NCI-H526 (cell line): ENCODE measurements around the gene ATXN7L1.

Experiments used
- DNase-seq, 2 experiments: peaks; one replicate each; lab custom pipeline; 2025; lab: John Stamatoyannopoulos, UW

Gene ATXN7L1

DNA sequence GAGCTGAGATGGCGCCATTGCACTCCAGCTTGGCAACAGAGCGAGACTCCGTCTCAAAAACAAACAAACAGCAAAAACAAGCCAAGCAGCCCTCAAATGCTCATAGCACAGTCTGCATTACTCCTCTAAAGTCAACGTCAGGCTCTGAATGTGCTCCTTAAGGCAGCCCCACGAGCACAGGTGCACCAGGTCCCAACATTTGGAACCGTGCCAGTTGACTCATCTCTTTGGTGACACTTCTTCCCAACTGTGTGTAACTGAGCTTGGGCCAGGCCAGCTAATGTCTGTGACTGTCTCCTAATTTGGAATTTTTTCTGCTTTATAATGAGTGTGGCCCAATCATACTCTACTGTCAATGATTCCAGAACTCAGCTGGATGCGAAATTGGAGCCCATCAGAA, 228.8 kb downstream of the ATXN7L1 start:
- no peak for DNase-seq

DNA sequence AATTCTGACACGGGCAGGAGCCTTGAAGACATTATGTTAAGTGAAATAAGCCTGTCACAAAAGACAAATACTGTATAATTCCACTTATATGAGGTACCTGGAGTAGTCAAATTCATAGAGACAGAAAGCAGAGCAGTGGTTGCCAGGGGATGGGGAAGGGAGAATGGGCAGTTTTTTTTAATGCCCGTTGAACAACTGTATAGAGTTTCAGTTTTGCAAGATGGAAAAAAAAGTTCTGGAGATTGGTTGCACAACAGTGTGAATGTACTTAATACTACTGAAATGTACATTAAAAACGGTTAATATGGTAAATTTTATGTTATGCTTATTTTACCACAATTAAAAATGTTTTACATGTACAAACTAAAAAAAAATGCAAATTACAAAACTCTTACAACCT, 231.5 kb downstream of the ATXN7L1 start:
- DNase-seq: peak; percentile 53 to 54

DNA sequence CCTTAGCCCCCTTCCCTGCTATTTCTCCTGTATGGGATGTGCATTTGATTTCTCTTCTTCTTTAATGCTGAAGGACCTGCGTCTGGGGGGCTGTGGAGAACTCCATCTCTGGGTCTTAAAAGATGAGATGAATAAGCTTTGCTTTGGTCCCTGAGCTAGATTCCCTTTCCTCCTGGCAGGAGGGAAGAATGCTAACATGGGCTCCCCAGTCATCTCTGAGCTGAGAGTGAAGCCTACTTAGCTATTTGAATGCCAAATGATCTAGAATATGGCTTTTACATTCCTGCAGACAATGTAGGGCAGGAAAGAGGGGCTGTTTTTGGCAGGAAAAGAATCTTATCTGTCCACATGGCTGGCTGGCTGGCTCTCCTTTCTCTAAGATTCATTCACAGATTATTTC, 232.5 kb downstream of the ATXN7L1 start:
- peak; percentile 63 to 73 for DNase-seq

DNA sequence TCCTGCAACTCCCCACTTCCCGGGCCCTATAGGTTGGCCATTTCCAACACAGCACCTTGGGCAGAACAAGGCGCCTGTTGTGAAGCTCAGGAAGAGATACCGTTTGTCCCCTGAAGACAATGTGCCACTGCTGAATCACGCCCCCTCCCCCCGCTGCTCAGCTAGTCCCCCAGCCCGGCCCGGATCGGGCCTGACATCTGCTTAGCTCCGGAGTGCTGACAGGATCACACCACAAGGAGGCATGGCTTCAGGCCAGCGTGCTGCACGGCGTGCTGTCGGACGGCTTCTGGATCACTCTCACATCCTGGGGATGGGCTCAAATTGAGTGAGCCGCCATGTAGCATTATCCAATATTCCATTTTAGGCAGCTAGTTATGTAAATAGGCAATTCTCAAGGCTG, 233.0 kb downstream of the ATXN7L1 start:
- DNase-seq: peak; percentile 78 to 89

DNA sequence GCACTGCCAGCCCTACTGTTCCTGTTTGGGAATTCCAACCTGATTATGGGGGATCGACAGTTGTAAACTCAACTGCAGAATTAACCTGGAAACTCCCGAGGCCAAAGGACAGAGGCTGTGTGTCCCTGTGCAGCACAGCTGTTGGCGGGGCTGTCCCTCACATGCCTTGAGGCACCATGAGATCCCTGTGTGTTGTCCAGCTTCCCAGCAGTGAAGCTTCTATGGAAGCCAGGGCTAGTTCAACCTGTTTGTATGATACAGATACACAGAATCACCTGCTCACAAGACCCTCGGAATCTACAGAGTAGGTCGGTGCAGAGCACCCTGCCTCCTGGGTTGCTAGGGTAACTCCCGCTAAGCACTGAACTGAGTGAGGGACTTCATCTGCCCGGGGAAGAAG, 234.1 kb downstream of the ATXN7L1 start:
- DNase-seq: peak; percentile 31 to 58

DNA sequence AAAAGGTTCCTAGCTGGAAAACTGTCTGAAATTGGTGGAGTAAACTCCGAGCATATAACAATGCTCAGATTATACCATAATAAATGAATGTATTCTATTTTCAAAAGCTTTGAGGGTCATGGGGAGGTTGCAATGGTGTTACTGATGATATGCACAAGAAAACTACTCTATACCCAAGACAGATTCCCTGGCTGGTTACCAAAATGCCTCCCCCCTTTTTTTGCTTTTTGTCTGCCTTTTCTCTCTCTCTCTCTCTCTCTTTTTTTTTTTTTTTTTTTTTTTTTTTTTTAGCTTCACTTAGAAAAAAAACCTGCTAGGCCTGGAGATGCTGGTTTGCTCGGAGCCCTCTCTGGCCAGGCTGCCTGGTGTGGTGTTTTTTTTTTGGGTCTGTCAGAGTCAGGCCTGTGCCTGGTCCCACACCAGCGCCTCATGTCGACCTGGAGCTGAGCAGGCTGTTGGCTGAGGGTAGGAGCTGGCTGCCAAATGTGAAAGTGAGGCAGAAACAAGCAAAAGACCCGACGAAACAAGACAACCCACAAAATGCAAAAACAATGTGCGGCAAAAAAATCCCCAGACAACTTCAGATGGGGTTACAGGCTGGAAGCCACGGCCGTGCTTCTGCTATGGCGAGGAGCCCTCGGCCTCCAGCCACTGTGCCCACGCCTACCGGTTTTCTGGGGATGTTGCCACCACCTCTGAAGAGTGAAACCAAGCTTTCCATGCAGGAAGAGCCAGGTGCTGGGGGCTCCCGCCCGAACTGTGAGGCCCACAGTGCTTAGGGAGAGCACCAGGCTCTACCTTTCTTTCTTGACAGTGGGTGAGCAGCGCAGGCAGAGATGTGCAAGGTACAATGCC, 235.2 kb downstream of the ATXN7L1 start:
- no peak for DNase-seq

DNA sequence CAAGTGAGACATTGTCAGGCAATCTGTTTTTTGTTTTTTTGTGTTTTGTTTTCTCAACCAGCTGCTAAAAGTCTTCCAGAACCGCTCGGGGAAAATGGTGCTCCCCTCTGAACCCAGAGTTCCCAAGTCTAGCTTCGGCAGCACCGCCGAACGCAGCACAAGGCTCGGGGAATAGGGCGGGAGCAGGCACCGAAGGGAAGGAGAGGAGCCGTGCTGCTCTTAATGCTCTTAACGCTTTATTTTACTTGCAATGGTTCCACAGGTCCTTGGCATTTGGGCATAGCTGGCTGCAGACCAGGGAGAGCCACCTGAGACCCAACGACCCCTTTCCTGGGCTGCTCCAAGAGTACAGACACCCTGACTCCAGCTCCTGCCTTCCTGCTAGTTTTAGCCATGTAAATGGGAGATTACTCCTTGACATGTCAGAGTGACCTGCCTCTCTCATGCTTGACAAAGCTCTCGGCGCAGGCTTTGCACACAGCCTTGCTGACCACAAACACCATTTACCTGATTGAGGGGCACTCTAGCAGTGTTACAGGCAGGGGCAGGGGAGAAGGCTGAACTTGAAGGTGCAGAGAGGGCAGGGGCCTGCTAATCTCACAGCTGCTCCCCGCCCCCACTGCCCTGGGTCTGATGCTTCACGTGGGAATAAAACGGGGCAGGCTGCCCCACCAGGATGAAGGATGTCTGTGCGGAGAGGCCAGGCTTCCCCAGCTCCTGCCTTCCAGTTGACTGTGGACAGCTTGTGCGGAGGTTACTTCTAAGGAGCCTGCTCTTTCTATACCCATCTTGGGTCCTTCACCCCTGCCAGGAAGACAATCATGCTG, 236.5 kb downstream of the ATXN7L1 start:
- peak; percentile 66 to 85 for DNase-seq

DNA sequence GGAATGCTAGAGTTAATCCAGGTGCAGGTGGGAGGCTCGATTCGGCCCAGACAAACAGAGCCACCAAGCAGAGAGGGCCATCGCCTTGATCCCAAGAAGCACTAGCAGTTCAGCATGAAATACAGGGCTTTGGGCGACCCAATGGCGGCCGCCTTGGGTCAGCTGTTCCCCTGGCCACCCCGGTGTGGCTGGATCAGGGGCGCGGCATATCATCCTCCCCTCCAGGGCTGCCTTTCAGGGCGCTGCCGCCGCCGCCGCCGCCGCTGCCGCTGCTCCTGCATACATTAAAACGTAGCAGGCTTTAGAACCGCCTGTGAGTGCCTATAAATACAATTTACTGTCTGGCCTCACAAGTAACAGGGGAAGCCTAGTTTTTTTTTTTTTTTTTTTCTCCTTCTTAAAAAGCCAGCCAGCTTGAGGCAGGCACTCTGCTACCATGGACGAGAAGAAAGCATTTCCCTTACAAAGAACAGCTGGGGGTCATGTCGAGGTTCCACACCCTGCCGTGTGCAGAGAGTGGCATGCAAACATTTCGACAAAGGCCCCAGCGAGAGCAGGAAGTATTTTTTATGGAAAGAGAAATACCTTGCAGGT, 237.4 kb downstream of the ATXN7L1 start:
- peak; percentile 92 to 97 for DNase-seq

DNA sequence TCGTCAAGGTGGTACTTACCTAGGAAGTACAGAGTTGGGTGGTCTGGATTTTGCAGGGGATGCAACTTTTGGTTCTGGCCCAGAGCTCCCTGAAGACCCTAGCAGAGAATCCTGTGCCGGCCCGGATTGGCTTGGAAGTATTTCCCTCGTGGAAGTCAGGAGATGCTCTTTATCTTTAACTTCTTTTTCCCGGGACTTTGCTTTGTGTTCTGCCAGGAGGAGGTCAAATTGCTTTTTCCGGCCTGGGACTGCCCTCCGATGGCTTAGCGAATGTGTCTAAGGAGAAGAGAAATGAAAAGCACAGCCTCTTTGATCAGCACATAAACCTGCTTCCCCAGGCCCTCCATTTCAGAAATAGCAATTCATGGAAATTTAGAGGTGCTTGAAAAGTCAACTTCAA, 238.1 kb downstream of the ATXN7L1 start:
- DNase-seq: peak in 1 of 2 experiments; percentile 71

DNA sequence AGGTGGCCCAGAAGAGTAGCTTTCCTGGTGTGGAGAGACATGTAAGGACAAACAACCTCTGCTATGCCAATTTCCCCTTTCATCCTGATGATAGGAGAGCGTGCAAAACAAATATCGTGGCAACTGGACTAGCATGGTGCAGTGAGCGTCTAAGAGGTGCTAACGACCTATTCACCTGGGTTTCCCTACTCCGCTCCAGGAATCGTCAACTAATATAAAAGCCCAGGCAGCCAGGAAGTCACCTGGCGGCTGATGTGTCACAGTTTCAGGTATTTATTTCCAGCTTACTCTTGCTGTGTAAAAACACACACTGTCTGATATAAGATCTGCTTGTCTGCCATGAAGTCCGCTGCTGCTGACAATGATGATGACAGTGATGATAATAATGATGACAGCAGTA, 238.6 kb downstream of the ATXN7L1 start:
- peak; percentile 61 to 82 for DNase-seq

DNA sequence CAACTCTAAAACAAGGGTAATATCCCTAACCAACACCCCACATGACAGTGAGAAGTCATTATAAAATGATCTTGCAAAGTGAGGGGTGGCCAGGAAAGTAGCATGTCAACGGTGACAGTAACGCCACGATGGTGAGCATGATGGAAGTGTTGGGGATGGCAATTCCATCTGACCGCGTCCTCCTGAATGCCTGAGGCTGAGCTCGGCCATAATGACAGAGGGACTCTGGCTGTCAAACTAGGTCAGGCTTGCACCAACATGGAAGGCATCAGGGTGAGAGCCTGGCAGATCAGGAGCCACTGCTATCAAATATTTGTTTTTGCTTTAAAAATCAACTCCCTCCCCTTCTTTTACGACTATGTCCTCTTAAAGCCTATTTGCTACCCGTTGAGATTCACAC, 239.4 kb downstream of the ATXN7L1 start:
- no peak for DNase-seq

DNA sequence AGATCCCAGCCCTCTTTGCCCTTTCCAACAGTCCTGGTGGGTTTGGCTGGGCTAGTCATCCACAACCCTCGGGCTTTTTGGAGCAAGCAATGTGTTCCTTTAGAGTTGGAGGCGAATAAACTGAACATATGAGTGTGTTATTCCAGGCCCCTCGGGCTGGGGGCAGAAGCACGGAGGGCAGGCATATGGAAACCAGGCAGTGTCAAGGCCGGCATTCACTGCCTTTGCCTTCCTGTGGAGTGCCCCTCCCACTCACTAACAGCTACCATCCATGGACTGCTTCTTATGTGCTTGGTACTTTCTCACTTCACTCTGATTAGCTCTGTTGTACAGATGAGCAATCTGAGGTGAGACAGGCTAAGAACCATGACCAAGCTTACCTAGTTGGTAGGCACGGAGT, 241.2 kb downstream of the ATXN7L1 start:
- no peak for DNase-seq

DNA sequence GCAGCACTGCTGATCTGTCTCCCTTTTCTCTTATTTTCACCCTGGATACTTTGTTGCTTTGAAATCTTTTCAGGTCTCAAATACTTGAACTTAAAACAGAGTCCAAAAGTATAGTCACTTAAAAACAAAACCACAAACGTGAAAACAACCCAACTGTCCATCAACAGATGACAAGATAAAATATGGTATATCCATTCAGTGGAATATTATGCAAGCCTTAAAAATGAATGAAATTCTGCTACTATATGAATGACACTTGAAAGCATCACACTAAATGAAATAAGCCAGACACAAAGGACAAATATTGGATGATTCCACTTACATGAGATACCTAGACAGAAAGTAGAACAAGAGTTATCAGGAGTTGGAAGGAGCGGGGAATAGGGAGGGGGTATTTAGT, 250.4 kb downstream of the ATXN7L1 start:
- DNase-seq: no peak

DNA sequence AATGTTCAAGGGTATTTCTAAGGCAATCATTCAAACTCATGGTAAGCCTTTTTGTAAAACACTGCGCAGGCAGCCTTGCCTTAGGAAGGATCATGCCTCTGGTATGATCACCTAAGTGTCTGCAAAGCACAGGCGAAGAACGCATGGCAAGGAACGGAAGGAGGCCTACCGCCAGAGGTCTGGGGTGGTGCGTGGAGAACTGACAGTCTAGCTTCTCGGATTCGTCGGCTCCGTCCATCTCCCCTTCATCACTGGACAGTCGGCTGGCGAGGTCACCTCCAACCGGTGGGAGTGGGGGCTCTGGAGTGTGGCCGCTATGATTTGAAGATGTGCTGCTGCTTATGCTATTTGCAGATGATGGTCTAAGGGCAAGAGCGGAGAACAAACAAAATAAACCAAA, 252.5 kb downstream of the ATXN7L1 start:
- no peak for DNase-seq

DNA sequence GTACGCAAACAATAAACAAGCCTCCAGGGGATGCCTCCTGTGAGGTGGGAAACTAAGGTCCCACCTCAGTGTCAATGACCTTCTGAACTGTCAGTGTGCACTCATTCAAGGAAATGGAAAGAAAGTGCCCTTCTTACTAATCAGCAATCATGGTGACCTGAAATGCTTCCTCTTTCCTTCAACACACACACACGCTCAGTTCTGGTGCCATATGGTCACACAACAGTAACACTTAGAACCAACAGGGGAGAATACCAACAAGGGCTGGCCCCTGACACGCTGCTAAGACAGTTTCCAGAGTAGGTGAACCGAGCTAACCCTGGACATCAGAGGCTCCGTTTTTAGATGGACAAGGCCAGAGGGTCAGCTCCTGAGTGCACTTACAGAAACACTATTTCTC, 253.0 kb downstream of the ATXN7L1 start:
- DNase-seq: no peak

DNA sequence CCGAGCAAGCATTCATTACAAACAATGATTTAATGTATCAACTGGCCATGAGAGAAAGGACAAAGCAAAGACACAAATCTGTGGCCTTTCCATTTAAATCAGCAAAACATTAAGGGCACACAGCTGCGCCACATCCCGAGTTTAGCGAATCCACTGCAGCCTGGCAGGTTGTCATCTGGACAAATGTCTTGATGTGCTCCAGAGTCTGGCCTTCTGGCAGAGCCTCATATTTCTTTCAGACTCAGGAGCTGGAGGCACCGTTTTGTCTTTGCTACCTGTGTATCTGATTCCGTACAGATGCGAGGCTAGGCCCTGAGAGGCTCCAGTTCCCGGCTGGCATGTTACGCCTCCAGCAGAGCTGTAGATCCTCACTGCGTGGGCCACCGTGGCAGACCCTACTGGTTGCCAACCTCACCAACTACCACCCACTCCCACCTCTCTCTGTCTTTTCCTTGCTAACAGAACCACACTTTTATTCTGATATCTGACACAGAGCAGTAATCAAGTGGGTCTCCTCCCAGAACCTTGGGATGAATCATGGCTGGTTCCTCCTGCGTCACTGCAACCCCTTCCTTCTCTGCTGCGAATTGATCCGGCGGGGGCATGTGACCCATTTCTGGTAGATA, 254.2 kb downstream of the ATXN7L1 start:
- no peak for DNase-seq

DNA sequence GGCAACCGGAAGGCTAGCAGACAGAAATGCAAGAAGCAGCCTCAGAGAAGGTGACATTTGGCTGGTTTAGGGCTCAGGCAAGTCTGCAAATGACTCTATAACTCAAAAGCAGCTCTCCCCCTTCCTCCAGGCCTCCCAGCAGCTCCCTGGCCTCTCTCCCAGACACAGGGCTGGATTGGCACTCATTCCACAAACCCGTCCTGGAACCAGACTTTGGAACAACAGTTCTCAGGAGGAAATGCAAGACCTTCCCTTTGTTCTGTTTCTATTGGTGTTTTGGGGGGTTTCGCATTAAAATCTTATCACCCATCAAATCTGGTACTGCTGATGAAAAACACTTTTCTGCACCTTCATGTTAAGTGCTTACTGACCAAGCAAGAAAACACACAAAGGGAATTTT, 254.8 kb downstream of the ATXN7L1 start:
- DNase-seq: no peak

DNA sequence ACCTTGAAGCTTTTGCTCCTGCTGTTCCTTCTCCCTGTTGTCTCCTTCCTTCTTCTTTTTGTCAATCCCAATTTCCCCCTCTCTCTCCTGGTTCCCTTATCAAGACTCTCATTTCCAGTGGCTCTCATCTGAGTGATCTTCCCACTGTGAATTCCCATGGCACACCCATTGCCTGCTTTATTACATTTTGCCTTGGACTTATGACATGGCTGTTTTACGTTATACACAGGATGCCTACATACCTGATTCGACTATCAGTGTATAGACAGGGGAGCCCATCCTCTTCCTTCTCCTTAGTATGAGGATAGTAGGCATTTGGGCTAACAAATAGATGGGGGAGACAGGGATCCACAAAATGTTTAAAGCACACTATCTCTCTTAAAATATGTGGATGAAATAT, 255.2 kb downstream of the ATXN7L1 start:
- no peak for DNase-seq

DNA sequence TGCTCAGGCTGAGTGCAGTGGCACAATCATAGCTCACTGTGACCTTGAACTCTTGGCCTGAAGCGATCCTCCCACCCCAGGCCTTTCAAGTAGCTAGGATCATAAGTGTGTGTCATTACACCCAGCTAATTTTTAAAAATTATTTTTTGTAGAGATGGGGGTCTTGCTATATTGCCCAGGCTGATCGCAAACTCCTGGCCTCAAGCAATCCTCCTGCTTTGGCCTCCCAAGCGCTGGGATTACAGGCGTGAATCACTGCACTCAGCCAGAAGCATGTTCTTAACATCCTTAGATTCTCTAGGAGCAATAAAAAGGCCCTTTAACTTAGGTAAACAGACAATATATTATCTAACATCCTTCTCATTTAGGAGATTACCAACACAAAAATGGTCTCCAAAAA, 256.8 kb downstream of the ATXN7L1 start:
- DNase-seq: no peak

DNA sequence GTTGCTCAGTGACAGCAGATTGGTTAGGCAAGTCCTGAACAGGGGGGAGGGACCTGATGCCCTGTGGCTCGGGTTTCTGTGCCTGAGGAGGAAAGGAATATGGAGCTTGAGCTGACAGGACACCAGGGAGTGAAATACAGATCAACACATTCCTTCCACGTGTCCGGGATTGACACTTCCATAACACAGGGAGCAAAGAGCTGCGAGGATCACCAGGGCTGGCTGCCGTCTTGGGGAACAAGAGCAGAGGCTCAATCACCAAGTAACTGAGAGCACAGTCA, 258.4 kb downstream of the ATXN7L1 start:
- no peak for DNase-seq

DNA sequence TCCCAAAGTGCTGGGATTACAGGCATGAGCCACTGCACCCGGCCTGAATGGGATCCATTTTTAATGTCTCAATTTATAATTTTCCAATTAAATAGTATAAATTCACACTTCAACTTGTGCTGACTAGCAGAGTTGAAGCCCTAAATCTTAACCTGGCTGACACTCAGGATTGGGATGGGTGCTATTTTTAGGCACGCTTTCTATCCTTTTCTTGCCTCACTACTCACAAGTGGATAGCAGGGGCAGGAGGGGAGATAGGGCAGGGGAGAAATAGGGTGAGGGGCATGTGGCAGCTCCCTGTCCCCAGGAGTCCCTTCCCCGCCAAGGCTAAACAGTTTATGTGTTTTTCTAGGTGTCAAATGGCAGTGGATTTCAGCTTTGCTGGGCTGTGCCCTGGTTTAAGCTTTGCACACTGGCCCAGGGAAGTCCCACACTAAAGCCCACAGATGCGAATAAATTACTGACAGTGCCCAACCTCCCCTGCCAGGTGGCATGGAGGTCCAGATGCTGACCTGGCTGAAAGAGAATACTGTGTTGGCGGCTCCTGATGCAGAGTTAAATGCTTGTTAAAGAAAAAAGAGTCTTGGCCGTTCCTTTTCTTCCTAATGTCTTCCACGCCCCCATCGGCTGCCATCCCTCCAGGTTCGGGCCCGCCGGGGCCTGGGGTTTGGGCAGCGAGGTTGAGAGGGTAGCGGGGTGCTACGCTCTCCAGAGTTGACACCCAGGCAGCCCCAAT, 259.0 kb downstream of the ATXN7L1 start:
- DNase-seq: no peak

DNA sequence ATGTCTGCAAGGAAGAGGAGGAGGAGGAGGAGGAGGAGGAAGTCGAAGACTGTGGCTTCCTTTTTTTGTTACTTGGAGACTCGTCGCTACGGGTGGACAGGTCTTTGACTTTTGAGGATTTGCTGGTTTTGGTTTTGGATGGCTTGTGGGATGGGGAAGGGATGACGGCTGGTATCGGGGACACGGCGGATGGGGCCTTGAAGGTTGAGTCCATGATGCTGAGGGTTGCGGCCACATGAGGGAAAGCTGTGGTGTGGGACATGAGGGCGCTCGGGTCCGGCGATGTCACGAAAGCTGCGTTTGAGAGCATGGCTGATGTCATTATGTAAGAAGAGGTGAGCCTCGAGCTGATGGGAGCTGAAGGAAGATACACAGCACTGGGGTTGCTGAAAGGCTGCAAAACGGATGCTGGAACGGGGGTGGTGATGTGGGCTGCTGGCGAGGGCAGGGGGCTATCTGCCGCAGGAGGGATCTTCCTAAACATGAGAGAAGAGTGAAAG, 262.0 kb downstream of the ATXN7L1 start:
- DNase-seq: no peak
